ENCODE measurements around the gene ZNF837.

GRCh38 chr19:58417071-58417470 lies 36.2 kb upstream of the ZNF837 start:
- no peak for TF ChIP-seq CTCF (conservative IDR thresholded peaks at IDR 0.05 in 1 of 2, IDR thresholded peaks at IDR 0.05 in 1 of 2; ENCODE audit: low read depth in 1 of 2, low read length in 2 of 2)
- TF ChIP-seq EZH2 (IDR thresholded peaks at IDR 0.05; ENCODE audit: low read length, missing control alignments) = no peak
